Hematopoietic multipotent progenitor cell treated with erythropoietin and hydrocortisone succinate and interleukin-3 and kit ligand, for 4 days (in vitro differentiated cells): ENCODE measurements around the gene CCNJL.

Source experiments
- DNase-seq: peaks from one replicate; pipeline ENCODE4 v3.0.0-alpha.2; 2015

CCNJL gene

GRCh38 chr5:160219356-160219755, 93.0 kb downstream of the CCNJL start:
- DNase-seq: no peak

GRCh38 chr5:160213537-160213936, 98.8 kb downstream of the CCNJL start:
- no peak for DNase-seq

- no peak for DNase-seq
Measured at GRCh38 chr5:160211352-160211751, 101.0 kb downstream of the CCNJL start.

GRCh38 chr5:160210606-160211005, 101.8 kb downstream of the CCNJL start:
- no peak for DNase-seq

GRCh38 chr5:160209917-160210316, 102.4 kb downstream of the CCNJL start:
- DNase-seq: no peak

GRCh38 chr5:160207061-160207460, 105.3 kb downstream of the CCNJL start:
- DNase-seq: no peak
